Subcutaneous abdominal adipose tissue (tissue), 5 donors: ENCODE results near the gene CALB2.

Experiments
- H3K27ac ChIP-seq: one replicate; pipeline ENCODE4 v1.7.0; 2013; ENCODE audit warnings: low read depth, mild to moderate bottlenecking, inconsistent platforms, low read length, moderate library complexity
- H3K27me3 ChIP-seq, 5 donors: one replicate each; pipeline ENCODE4 v1.7.0; 2013; ENCODE audit warnings: low read length in 5 of 5, inconsistent platforms in 1 of 5; ENCODE audit not compliant: control insufficient read depth in 5 of 5, insufficient read depth in 4 of 5
- H3K36me3 ChIP-seq, 5 donors: one replicate each; pipeline ENCODE4 v1.7.0; 2013; ENCODE audit warnings: low read length in 5 of 5; ENCODE audit not compliant: control insufficient read depth in 5 of 5, insufficient read depth in 5 of 5
- H3K4me1 ChIP-seq, 5 donors: one replicate each; pipeline ENCODE4 v1.7.0; 2013; ENCODE audit warnings: low read length in 5 of 5, mild to moderate bottlenecking in 3 of 5, moderate library complexity in 1 of 5; ENCODE audit not compliant: control insufficient read depth in 5 of 5, insufficient read depth in 5 of 5
- H3K4me3 ChIP-seq, 5 donors: one replicate each; pipeline ENCODE4 v1.7.0; 2013; ENCODE audit warnings: low read length in 5 of 5, low read depth in 1 of 5
- H3K9ac ChIP-seq, 5 donors: one replicate each; pipeline ENCODE4 v1.7.0; 2013; ENCODE audit warnings: low read length in 5 of 5, mild to moderate bottlenecking in 4 of 5, moderate library complexity in 3 of 5
- H3K9me3 ChIP-seq, 5 donors: one replicate each; pipeline ENCODE4 v1.7.0; 2013; ENCODE audit warnings: low read length in 5 of 5; ENCODE audit not compliant: control insufficient read depth in 5 of 5
- donor health status: healthy.
- donor health status: healthy.
- donor health status: healthy.
- donor health status: healthy.
- donor health status: healthy.

The CALB2 gene

DNA sequence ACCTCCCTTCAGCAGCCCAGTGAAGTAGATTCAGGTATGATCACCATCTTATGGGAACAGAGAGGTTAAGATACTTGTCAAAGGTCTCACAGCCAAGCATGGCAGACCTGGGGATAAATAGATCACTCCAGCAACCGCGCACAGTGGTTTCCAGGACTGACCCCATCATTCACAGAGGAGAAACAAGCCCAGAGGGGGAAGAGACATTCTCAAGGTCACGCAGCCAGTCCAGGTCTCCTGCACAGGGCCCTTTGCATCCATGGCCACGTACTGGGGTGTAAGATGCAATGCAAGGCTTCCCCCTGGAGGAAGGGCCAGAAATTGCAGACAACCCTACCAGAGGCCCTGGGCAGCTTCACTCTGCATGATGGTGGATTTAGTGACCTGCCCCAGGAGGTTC lies 63.4 kb downstream of the CALB2 start:
- Histone ChIP-seq H3K4me3 (no peak overlapping the region), H3K9ac (no peak overlapping the region), H3K27ac (no peak overlapping the region), H3K9me3 (no peaks in the 10 kb centered on the region), H3K4me1 (peaks cover 0 to 4% (median 0%) of the 10 kb centered on the region in 5 donors), H3K27me3 (peaks cover 15 to 23% (median 22%) of the 10 kb centered on the region in 5 donors), H3K36me3 (no peaks in the 10 kb centered on the region)

DNA sequence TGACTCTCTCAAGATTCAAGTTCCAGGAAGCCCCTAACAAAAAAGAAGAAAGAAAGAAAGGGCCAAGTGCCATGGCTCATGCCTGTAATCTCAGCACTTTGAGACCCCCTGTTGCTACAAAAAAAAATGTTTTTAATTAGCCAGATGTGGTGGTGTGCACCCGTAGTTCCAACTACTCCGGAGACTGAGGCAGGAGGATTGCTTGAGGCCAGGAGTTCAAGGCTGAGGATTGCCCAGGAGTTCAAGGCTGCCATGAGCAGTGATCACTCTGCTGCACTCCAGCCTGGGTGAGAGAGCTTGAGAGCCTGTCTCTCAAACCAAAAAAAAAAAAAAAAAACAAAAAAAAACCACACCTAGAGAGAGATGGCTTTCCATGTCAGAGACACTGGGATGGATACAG lies 64.5 kb downstream of the CALB2 start:
- no peak overlapping the region for H3K27ac ChIP-seq
- H3K27me3 ChIP-seq = peaks cover 15 to 25% (median 22%) of the 10 kb centered on the region in 5 donors
- H3K4me1 ChIP-seq = peaks cover 0 to 4% (median 0%) of the 10 kb centered on the region in 5 donors
- H3K9ac ChIP-seq = no peak overlapping the region
- no peak overlapping the region for H3K4me3 ChIP-seq
- H3K36me3 ChIP-seq = no peaks in the 10 kb centered on the region
- H3K9me3 ChIP-seq = no peaks in the 10 kb centered on the region

DNA sequence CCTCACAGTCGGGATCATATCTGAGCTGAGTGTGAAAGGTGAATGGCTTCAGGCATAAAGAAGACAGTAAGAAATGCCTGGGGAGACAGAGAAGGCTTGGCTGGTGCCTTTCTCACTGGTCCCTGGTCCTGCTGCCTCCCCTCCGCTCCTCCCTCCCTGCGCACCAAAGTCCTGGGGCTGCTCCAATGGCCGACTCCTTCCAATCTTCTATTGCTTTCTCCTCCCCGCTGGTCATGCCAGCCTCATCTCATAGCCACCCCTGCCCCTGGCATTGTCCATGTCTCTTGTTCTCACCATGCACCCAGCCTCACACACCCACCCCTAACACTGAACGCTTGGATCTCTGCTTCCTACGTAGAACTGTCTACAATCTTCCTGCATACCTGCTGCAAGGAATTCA lies 65.3 kb downstream of the CALB2 start:
- no peak overlapping the region for H3K4me3 ChIP-seq
- no peaks in the 10 kb centered on the region for H3K36me3 ChIP-seq
- H3K27ac ChIP-seq = no peak overlapping the region
- peaks cover 0 to 4% (median 0%) of the 10 kb centered on the region in 5 donors for H3K4me1 ChIP-seq
- no peaks in the 10 kb centered on the region for H3K9me3 ChIP-seq
- H3K9ac ChIP-seq = no peak overlapping the region
- peaks cover 15 to 25% (median 22%) of the 10 kb centered on the region in 5 donors for H3K27me3 ChIP-seq

DNA sequence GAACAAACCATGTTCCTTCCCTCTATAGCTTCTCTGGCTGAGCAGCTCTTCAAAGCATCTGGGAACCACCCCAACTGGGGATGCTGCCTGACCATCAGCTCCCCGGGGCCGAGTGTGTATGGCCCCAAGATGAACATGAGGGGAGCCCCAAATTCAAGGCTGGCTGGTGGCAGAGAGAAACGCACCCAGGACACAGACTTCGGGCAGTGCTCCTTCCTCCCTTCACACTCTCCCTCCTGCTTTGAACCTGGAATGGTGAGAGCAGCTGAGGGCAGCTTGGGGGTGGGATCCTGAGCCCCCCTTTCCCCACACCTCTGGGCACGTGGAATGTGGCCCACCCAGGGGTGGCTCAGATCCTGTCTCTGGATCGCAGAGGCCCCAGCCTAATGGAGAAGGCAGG lies 66.1 kb downstream of the CALB2 start:
- Histone ChIP-seq H3K4me1 (peaks cover 0 to 4% (median 0%) of the 10 kb centered on the region in 5 donors), H3K9ac (no peak overlapping the region), H3K36me3 (no peaks in the 10 kb centered on the region), H3K27ac (no peak overlapping the region), H3K27me3 (peaks cover 15 to 29% (median 23%) of the 10 kb centered on the region in 5 donors), H3K9me3 (peaks cover 0 to 2% (median 0%) of the 10 kb centered on the region in 5 donors), H3K4me3 (no peak overlapping the region)

DNA sequence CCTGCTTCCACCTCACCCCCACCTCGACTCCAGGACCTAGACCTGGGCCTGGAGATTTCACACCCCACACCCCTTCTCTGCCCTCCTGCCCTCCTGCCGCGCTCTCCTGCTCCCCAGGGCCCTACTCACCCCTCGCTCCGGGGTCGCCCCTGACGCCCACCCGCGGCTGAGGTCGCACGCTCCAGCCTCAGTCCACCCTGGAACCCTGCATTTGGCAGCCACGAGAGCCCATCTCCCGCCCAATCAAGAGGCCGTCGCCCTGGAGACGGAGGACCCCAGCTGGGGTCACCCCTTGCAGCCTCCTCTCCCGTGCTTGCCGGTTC lies 67.2 kb downstream of the CALB2 start:
- peaks cover 0 to 4% (median 0%) of the 10 kb centered on the region in 5 donors for H3K4me1 ChIP-seq
- peaks cover 0 to 2% (median 0%) of the 10 kb centered on the region in 5 donors for H3K9me3 ChIP-seq
- peaks cover 15 to 34% (median 26%) of the 10 kb centered on the region in 5 donors for H3K27me3 ChIP-seq
- H3K27ac ChIP-seq = no peak overlapping the region
- H3K36me3 ChIP-seq = no peaks in the 10 kb centered on the region
- H3K9ac ChIP-seq = no peak overlapping the region
- no peak overlapping the region for H3K4me3 ChIP-seq

DNA sequence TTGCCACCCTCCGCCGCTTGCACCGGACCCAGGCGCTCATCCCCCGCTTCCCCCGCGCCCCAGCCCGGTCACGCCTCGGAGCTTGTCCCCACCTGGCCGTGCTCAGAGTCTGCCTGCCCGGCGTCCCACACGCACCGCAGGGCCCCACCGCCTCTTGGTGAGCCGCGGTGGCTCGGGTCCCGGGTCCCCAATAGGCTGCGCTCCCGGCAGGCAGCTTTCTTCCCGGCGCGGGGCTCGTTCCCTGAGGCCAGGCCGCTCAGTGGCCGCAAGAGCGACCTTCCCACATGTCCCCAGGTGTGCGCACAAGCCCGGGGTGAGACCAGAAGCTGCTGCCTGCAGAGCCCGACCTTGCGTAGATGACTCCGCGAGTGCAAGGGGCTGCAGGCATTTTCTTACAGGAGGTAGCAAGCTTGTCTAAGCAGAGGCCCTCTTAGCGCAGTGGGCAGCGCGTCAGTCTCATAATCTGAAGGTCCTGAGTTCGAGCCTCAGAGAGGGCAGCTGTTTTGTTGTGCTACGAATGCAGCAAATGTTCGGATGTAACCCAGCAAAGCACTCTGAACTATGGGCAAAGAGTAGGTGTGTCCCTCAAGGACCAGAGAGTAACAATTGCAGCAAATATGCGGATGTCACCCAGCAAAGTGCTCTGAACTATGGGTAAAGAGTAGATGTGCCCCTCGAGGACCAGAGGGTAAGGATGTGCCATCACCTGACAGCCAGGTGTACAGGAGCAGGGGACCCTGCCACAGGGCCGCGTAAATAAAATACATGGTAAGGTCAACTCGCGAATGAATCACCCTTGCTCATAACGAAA lies 67.8 kb downstream of the CALB2 start:
- Histone ChIP-seq H3K27me3 (peaks cover 15 to 37% (median 30%) of the 10 kb centered on the region in 5 donors), H3K9ac (no peak overlapping the region), H3K36me3 (no peaks in the 10 kb centered on the region), H3K9me3 (peaks cover 0 to 2% (median 0%) of the 10 kb centered on the region in 5 donors), H3K27ac (no peak overlapping the region), H3K4me3 (peak overlapping the region in 1 of 5 donors; percentile 22), H3K4me1 (peaks cover 0 to 4% (median 0%) of the 10 kb centered on the region in 5 donors)

DNA sequence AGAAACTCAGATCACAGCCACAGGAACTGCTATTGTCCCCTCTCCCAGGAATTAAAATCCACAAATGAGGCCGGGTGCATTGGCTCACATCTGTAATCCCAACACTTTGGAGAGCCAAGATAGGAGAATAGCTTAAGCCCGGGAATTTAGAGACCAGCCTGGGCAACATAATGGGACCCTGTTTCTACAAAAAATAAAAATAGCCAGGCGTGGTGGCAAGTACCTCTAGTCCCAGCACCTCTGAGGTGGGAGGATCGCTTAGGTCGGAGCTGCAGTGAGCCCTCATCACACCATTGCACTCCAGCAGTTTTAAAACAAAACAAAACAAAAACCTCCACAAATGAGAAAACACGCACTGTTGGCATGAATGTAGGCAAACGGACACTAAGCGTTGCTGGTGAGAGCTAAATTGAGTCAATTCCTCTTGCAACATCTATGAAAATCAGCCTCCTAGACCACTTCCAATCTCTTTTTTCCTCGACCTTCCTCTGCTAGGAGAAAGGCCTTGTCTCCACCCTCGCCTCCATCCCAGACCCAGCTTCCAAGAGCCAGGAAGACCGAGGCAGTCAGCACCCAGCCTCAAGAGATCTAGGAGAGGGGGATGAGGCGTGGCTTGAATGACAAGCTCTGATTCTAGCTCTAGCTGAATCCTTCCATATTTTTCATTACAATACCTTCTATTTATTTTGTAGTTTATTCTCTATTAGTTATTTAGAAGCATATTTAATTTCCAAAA lies 68.5 kb downstream of the CALB2 start:
- no peaks in the 10 kb centered on the region for H3K36me3 ChIP-seq
- peaks cover 0 to 2% (median 0%) of the 10 kb centered on the region in 5 donors for H3K9me3 ChIP-seq
- H3K27me3 ChIP-seq = peaks cover 13 to 38% (median 30%) of the 10 kb centered on the region in 5 donors
- H3K4me3 ChIP-seq = no peak overlapping the region
- H3K4me1 ChIP-seq = peaks cover 0 to 4% (median 0%) of the 10 kb centered on the region in 5 donors
- no peak overlapping the region for H3K27ac ChIP-seq
- H3K9ac ChIP-seq = no peak overlapping the region

DNA sequence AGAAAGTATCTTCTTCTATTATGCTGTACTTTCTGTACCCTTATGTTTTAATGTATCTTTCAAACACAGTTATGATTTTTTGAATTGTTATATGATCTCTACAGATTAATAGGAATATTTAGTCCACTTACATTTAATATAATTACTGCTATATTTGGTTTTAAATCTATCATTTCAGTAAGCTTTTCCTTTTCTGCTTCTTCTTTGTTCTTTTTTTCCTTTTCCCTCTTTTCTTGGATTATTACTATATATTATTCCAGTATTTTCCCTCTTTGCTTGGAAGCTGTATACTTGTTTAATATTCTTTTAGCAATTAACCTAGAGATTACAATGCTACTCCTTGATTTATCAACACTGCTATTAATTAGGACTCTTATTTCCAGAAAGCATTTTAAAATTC lies 69.9 kb downstream of the CALB2 start:
- no peaks in the 10 kb centered on the region for H3K36me3 ChIP-seq
- H3K4me3 ChIP-seq = no peak overlapping the region
- peaks cover 13 to 38% (median 30%) of the 10 kb centered on the region in 5 donors for H3K27me3 ChIP-seq
- H3K9ac ChIP-seq = no peak overlapping the region
- no peak overlapping the region for H3K27ac ChIP-seq
- H3K9me3 ChIP-seq = peaks cover 0 to 2% (median 0%) of the 10 kb centered on the region in 5 donors
- peaks cover 0 to 4% (median 0%) of the 10 kb centered on the region in 5 donors for H3K4me1 ChIP-seq

DNA sequence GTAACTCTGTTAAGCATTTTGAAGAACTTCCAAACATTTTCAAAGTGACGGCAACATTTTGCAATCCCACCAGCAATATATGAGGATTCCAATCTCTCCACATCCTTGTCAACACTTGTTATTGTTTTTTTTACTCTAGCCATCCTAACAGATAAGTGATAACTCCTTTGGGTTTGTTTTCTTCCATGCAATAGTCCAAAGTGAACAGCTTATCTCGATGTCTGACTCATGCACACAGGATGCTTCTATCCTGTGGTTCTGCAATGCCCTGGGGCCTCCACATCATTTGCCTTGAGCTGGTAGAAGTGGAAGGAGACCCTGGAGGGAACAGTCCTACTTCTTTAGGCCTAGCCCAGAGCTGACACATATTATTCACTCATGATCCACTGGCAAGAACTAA lies 70.4 kb downstream of the CALB2 start:
- peaks cover 0 to 4% (median 0%) of the 10 kb centered on the region in 5 donors for H3K4me1 ChIP-seq
- H3K27me3 ChIP-seq = peaks cover 13 to 35% (median 30%) of the 10 kb centered on the region in 5 donors
- H3K4me3 ChIP-seq = no peak overlapping the region
- no peak overlapping the region for H3K9ac ChIP-seq
- H3K9me3 ChIP-seq = peaks cover 0 to 2% (median 0%) of the 10 kb centered on the region in 5 donors
- no peak overlapping the region for H3K27ac ChIP-seq
- no peaks in the 10 kb centered on the region for H3K36me3 ChIP-seq

DNA sequence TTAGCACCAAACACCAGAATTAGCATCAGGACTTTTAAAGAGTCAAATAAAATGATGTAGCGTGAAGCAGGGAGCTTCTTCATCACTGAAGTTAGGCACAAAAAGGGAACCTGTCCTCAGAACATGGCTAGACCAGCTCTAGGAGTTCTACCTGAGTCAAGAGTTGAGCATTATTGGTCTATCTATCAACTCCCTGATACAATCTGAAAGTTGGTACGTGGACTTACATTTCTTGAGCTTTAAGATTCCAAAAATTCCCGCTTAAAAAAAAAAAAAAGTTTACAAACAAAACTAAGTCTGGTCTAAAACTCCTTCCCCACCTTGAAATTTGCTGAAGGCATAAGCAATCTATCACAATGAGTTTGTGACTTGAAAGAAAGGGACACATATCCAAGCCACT lies 71.1 kb downstream of the CALB2 start:
- Histone ChIP-seq H3K36me3 (no peaks in the 10 kb centered on the region), H3K27me3 (peaks cover 11 to 31% (median 25%) of the 10 kb centered on the region in 5 donors), H3K9me3 (peaks cover 0 to 2% (median 0%) of the 10 kb centered on the region in 5 donors), H3K4me1 (peaks cover 0 to 7% (median 2%) of the 10 kb centered on the region in 5 donors), H3K9ac (no peak overlapping the region), H3K4me3 (no peak overlapping the region), H3K27ac (no peak overlapping the region)
